Panc1 (cell line): ENCODE results near the gene LIMCH1. TPM values are rescaled to one million over a fixed set of nuclear protein-coding genes. Genes with fewer than 3 reads are reported as not detected.

Source experiments
- ATAC-seq: fragments of 200-7000 bp; cut with Tn5 transposase; 2 replicates; pipeline ENCODE4 v1.9.1; 2020; ENCODE audit warnings: mild to moderate bottlenecking, moderate library complexity
- BruUV-seq: library from RNA; stranded (reverse); fragments of 400-500 nt; replicated peaks from 2 replicates; lab custom pipeline; 2021; lab: Mats Ljungman, UMichigan
- CTCF ChIA-PET: fragments of 300-600 bp; sonication (Branson Sonifier 250); formaldehyde crosslinking; loops from one replicate; lab custom pipeline; 2022; ENCODE audit warnings: antibody characterized with exemption; lab: Charles Lee
- POLR2A ChIA-PET: fragments of 300-600 bp; sonication (Branson Sonifier 250); formaldehyde crosslinking; loops from one replicate; lab custom pipeline; 2022; ENCODE audit warnings: antibody characterized with exemption; lab: Charles Lee
- DNase-seq: peaks from one replicate; pipeline ENCODE4 v3.0.0-alpha.2; 2010; ENCODE audit warnings: low read depth, low spot score
- H3K27ac ChIP-seq: 2 replicates; pipeline ENCODE4 v1.5.1; 2011; ENCODE audit warnings: mild to moderate bottlenecking, low read length, inconsistent platforms
- H3K27me3 ChIP-seq: fragments of 200-500 bp; sonication (Bioruptor generic); 2 replicates; pipeline ENCODE4 v1.6.0; 2014; ENCODE audit warnings: low read length, inconsistent platforms; ENCODE audit not compliant: control insufficient read depth, insufficient read depth
- H3K36me3 ChIP-seq: fragments of 200-500 bp; sonication (Bioruptor generic); 2 replicates; pipeline ENCODE4 v1.5.1; 2014; ENCODE audit warnings: inconsistent platforms, mild to moderate bottlenecking, low read length, moderate library complexity; ENCODE audit not compliant: control insufficient read depth, insufficient read depth
- H3K4me1 ChIP-seq: 2 replicates; pipeline ENCODE4 v1.5.1; 2011; ENCODE audit warnings: inconsistent platforms, mild to moderate bottlenecking, low read length, moderate library complexity; ENCODE audit not compliant: control insufficient read depth, insufficient read depth
- H3K4me3 ChIP-seq, 2 experiments: 2 replicates each; pipeline ENCODE4 v1.5.1; 2011 to 2012; ENCODE audit warnings: low read depth in 2 of 2, low read length in 2 of 2, mild to moderate bottlenecking in 2 of 2, inconsistent platforms in 1 of 2, moderate library complexity in 1 of 2
- H3K9me3 ChIP-seq: fragments of 200-500 bp; sonication (Bioruptor generic); 2 replicates; pipeline ENCODE4 v1.5.1; 2014; ENCODE audit warnings: low read depth, mild to moderate bottlenecking, inconsistent platforms, low read length, moderate library complexity; ENCODE audit not compliant: control insufficient read depth, insufficient read depth
- POLR2AphosphoS5 ChIP-seq: IDR thresholded peaks from 2 replicates; pipeline ENCODE4 v1.6.1; 2012; ENCODE audit warnings: mild to moderate bottlenecking, low read depth, low read length, moderate library complexity
- SIN3A ChIP-seq: IDR thresholded peaks from 2 replicates; pipeline ENCODE4 v1.6.1; 2012; ENCODE audit warnings: low read depth, mild to moderate bottlenecking, low read length, moderate library complexity, borderline replicate concordance; ENCODE audit not compliant: insufficient read depth
- TCF7L2 ChIP-seq: IDR thresholded peaks from 2 replicates; pipeline ENCODE4 v1.6.1; 2011; ENCODE audit warnings: mild to moderate bottlenecking, low read depth, low read length, inconsistent platforms
- in situ Hi-C: cut with HindIII; loops from 2 replicates; pipeline ENCODE4 v1.10.0; 2016; ENCODE audit warnings: low sequenced_read_pairs, low pct_unique_long_range_greater_than_20kb
- intact Hi-C: fragments of 100-400 bp; cut with micrococcal nuclease; formaldehyde crosslinking; loops from one replicate; pipeline ENCODE4 v1.10.0; 2022; ENCODE audit not compliant: unreplicated experiment
- total RNA-seq: library from RNA; stranded (reverse); gene quantifications from one replicate; pipeline ENCODE4 v1.2.1, GENCODE V29; 2021; ENCODE audit not compliant: unreplicated experiment
- TF ChIP-seq, protein P1 (sequence below): fragments of 450-650 bp; IDR thresholded peaks from 2 replicates; pipeline ENCODE4 v1.5.1; 2017; ENCODE audit warnings: mild to moderate bottlenecking
- TF ChIP-seq, protein P2 (sequence below), 2 experiments: IDR thresholded peaks; 2 replicates each; pipeline ENCODE4 v1.6.1; 2011 to 2012; ENCODE audit warnings: low read depth in 2 of 2, control low read depth in 1 of 2, low read length in 1 of 2, mild to moderate bottlenecking in 1 of 2, moderate library complexity in 1 of 2; ENCODE audit not compliant: insufficient read depth in 1 of 2

The LIMCH1 gene
- total RNA-seq, 1 experiment from 2014 or later: 3.3 TPM

DNA sequence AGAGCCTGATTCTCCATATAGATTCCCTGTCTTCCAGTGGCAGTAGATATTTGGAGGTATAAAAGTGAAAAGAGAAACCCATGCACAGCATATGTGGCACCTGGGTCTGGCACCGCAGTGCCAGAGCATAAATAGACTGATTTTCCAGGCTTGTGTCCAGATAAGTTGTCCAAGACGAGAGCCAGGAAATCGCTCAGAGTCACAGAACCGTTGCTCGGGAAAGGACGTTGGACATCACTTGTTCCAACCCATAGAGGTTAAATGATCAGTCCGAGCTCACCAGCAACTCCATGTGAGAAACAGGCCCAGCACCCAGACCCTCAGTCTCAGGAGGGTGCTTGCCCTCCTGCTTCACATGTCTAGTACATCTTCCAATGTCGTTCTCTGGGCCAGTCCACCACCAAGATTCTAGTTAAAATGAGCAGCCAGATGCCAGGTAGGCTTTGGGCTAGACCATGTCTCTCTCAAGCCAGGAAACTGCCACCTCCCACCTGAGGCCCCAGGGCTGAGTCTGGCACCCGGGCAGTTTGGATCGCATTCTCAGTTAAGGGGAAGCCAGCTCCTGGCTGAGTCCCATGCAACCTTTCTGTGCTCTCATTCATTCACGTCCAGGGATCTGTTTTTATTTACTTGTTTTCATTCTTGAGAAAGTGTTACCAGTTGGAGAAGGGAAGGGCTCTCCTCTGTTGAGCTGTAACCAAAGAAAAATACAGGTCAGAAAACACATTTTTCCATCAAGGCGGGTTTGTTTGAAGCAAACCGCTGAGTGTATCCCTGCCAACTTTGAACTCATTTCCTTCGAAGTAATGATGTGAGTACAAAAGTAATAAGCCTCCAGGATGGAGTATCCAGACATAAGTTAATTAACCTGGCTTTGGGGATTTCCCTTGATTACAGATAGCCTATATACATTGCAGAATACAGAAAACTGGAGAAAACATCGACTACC lies 118.9 kb downstream of the LIMCH1 start:
- CTCF ChIA-PET: no interaction called here
- intact Hi-C loops (no loop called here), in situ Hi-C loops (no loop called here)
- Histone ChIP-seq H3K27ac (no peak overlapping the region), H3K4me1 (no peaks in the 10 kb centered on the region), H3K27me3 (0 out of 2 replicates have a peak, but pooled peaks cover 2% of the 10 kb centered on the region), H3K9me3 (no peaks in the 10 kb centered on the region), H3K36me3 (no peaks in the 10 kb centered on the region; the same call in 1 of the 2 replicates), H3K4me3 (no peak overlapping the region)
- no TSS peak for BruUV-seq
- POLR2A ChIA-PET: no interaction called here
- TF ChIP-seq, protein P1, sequence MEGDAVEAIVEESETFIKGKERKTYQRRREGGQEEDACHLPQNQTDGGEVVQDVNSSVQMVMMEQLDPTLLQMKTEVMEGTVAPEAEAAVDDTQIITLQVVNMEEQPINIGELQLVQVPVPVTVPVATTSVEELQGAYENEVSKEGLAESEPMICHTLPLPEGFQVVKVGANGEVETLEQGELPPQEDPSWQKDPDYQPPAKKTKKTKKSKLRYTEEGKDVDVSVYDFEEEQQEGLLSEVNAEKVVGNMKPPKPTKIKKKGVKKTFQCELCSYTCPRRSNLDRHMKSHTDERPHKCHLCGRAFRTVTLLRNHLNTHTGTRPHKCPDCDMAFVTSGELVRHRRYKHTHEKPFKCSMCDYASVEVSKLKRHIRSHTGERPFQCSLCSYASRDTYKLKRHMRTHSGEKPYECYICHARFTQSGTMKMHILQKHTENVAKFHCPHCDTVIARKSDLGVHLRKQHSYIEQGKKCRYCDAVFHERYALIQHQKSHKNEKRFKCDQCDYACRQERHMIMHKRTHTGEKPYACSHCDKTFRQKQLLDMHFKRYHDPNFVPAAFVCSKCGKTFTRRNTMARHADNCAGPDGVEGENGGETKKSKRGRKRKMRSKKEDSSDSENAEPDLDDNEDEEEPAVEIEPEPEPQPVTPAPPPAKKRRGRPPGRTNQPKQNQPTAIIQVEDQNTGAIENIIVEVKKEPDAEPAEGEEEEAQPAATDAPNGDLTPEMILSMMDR: no peak
- TF ChIP-seq TCF7L2: no peak
- TF ChIP-seq SIN3A: no peak
- no peak for TF ChIP-seq POLR2AphosphoS5
- TF ChIP-seq, protein P2, sequence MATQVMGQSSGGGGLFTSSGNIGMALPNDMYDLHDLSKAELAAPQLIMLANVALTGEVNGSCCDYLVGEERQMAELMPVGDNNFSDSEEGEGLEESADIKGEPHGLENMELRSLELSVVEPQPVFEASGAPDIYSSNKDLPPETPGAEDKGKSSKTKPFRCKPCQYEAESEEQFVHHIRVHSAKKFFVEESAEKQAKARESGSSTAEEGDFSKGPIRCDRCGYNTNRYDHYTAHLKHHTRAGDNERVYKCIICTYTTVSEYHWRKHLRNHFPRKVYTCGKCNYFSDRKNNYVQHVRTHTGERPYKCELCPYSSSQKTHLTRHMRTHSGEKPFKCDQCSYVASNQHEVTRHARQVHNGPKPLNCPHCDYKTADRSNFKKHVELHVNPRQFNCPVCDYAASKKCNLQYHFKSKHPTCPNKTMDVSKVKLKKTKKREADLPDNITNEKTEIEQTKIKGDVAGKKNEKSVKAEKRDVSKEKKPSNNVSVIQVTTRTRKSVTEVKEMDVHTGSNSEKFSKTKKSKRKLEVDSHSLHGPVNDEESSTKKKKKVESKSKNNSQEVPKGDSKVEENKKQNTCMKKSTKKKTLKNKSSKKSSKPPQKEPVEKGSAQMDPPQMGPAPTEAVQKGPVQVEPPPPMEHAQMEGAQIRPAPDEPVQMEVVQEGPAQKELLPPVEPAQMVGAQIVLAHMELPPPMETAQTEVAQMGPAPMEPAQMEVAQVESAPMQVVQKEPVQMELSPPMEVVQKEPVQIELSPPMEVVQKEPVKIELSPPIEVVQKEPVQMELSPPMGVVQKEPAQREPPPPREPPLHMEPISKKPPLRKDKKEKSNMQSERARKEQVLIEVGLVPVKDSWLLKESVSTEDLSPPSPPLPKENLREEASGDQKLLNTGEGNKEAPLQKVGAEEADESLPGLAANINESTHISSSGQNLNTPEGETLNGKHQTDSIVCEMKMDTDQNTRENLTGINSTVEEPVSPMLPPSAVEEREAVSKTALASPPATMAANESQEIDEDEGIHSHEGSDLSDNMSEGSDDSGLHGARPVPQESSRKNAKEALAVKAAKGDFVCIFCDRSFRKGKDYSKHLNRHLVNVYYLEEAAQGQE (IDR thresholded peaks at IDR 0.05; ENCODE audit: insufficient read depth in 1 of 2, low read depth in 2 of 2, low read length in 1 of 2): no peak
- no peak for DNase-seq
- no peak for ATAC-seq

DNA sequence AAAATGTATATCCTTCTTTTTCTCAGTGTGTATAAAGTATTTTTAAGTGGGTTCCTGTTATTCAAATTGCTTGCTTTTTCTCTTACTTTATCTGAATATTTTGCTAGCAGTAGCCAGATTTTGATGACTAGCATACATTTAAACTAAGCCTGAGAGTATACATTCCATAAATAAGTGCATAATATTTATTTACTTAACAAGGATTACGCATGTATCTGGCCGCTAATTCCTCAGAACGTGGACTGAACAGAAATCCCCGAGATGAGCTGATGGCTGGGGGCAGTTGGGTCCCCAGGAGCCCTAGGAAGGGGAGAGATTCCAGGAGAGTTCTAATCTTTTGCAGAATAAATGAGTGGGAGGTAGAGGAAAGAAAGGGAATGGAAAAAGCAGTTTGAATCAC lies 119.6 kb downstream of the LIMCH1 start:
- Histone ChIP-seq H3K4me3 (no peak overlapping the region), H3K9me3 (no peaks in the 10 kb centered on the region), H3K36me3 (no peaks in the 10 kb centered on the region; the same call in 1 of the 2 replicates), H3K27me3 (0 out of 2 replicates have a peak, but pooled peaks cover 2% of the 10 kb centered on the region), H3K4me1 (no peaks in the 10 kb centered on the region), H3K27ac (no peak overlapping the region)
- in situ Hi-C loops: no loop called here
- ATAC-seq (no peak), DNase-seq (no peak)
- CTCF ChIA-PET: no interaction called here
- TF ChIP-seq TCF7L2: no peak
- no peak for TF ChIP-seq SIN3A
- TF ChIP-seq, protein P1: no peak
- TF ChIP-seq, protein P2 (IDR thresholded peaks at IDR 0.05; ENCODE audit: insufficient read depth in 1 of 2, low read depth in 2 of 2, low read length in 1 of 2): no peak
- no peak for TF ChIP-seq POLR2AphosphoS5
- POLR2A ChIA-PET: no interaction called here
- BruUV-seq: no TSS peak
- intact Hi-C loops: no loop called here
